ENCODE measurements around the gene MAML2.

DNA sequence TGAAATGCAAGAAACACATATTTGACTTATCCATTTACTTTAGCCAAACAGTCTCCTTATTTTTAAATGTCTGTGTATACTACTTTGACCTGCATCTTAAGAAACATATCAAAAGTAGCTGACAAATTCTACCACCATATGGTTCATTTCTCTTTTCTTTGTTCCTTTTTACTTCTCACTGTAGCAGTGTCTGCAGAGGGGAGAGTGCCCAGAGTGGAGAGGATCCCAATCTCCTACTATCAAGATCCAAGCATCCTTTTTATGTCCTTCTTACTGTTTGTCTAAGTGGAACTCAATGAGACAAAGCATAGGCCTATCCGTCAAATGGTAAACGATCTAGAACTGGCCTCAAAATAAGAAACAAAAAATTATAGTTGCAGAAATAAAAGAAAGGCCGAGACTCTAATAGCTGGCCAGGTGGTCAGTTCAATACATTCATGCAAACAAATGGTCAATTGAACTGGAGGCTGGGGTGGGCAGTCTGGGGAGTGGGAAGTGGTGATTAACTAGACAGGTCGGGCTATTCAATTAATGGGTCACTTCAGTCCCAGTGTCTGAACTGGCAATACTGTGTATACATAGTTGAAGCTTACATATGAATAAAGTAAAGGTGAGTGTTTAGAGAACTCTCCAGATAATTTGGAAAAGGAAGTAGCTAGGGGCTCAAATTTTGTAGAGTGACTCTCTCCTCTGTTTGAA lies 149.1 kb downstream of the MAML2 start:
- TF ChIP-seq POLR2A (IDR thresholded peaks at IDR 0.05; ENCODE audit: low read depth), result no peak
- TF ChIP-seq EP300 (IDR thresholded peaks at IDR 0.05), result no peak
- no peak for TF ChIP-seq CTCF (IDR thresholded peaks at IDR 0.05)

All from esophagus muscularis mucosa (tissue), 4 donors.